Endothelial cell of umbilical vein (primary cell): ENCODE results near the gene THEM5.

Source experiments
- CTCF ChIP-seq, 2 donors: IDR thresholded peaks; 1 replicate in 1 of 2; 2 replicates in 1 of 2; pipeline ENCODE4 v1.5.1; 2011; ENCODE audit warnings: low read length in 2 of 2, mild to moderate bottlenecking in 2 of 2, moderate library complexity in 2 of 2, control low read depth in 1 of 2, inconsistent platforms in 1 of 2, low read depth in 1 of 2; ENCODE audit not compliant: insufficient read depth in 1 of 2; ENCODE audit errors: extremely low read depth in 1 of 2
- EZH2 ChIP-seq: IDR thresholded peaks from 2 replicates; pipeline ENCODE4 v1.6.1; 2012; ENCODE audit warnings: borderline replicate concordance, low read depth, mild to moderate bottlenecking, moderate library complexity, low read length, inconsistent platforms; ENCODE audit not compliant: severe bottlenecking
- MYC ChIP-seq: IDR thresholded peaks from one replicate; pipeline ENCODE4 v1.6.1; 2011; ENCODE audit warnings: mild to moderate bottlenecking, low read depth, low read length
- POLR2A ChIP-seq: IDR thresholded peaks from 2 replicates; pipeline ENCODE4 v1.6.1; 2012; ENCODE audit warnings: low read depth, mild to moderate bottlenecking, control low read depth, low read length

GRCh38 chr1:151827853-151828252 is 25.7 kb downstream of the THEM5 start:
- TF ChIP-seq POLR2A (no peak), CTCF (IDR thresholded peaks at IDR 0.05; ENCODE audit: extremely low read depth in 1 of 2, insufficient read depth in 1 of 2, low read depth in 1 of 2, low read length in 2 of 2) (no peak), MYC (no peak), EZH2 (no peak)
